Gastroesophageal sphincter (tissue), 4 donors: Measurements from ENCODE around the gene PRKAR2A. TPM values are rescaled to one million over a fixed set of nuclear protein-coding genes. Genes with fewer than 3 reads are reported as not detected.
"Not testable (repeated sequence)": the region's sequence is repeated elsewhere in the genome, so short reads cannot be mapped to it uniquely, and the experiment has no call there.

Source experiments
- ATAC-seq: fragments of 150-250 bp; one replicate; pipeline ENCODE4 v1.9.1; 2016; ENCODE audit warnings: mild to moderate bottlenecking, moderate library complexity
- H3K27ac ChIP-seq, 4 donors: fragments of 200-600 bp; sonication (generic) in 3 of 4; 1 replicate in 3 of 4; 2 replicates in 1 of 4; pipeline ENCODE4 v1.5.1; 2016 to 2019
- H3K27me3 ChIP-seq: fragments of 200-600 bp; sonication (generic); one replicate; pipeline ENCODE4 v1.5.1; 2019
- H3K36me3 ChIP-seq, 2 donors: fragments of 200-600 bp; sonication (generic); one replicate each; pipeline ENCODE4 v1.5.1; 2019; ENCODE audit warnings: control low read depth in 1 of 2
- H3K4me1 ChIP-seq, 3 donors: fragments of 200-600 bp; sonication (generic); 1 replicate in 2 of 3; 2 replicates in 1 of 3; pipeline ENCODE4 v1.5.1; 2016 to 2019; ENCODE audit warnings: control low read depth in 2 of 3
- H3K4me3 ChIP-seq, 2 donors: fragments of 200-600 bp; sonication (generic); one replicate each; pipeline ENCODE4 v1.5.1; 2019; ENCODE audit warnings: mild to moderate bottlenecking in 1 of 2, moderate library complexity in 1 of 2
- H3K9me3 ChIP-seq, 3 donors: fragments of 200-600 bp; sonication (generic); one replicate each; pipeline ENCODE4 v1.5.1; 2017 to 2019; ENCODE audit warnings: control low read depth in 2 of 3
- EP300 ChIP-seq: sonication (generic); formaldehyde crosslinking; IDR thresholded peaks from one replicate; pipeline ENCODE4 v1.6.1; 2017; ENCODE audit warnings: antibody characterized with exemption, mild to moderate bottlenecking
- POLR2A ChIP-seq, 2 donors: fragments of 450-650 bp; IDR thresholded peaks; one replicate each; pipeline ENCODE4 v1.6.1; 2017; ENCODE audit warnings: antibody characterized with exemption in 2 of 2, mild to moderate bottlenecking in 2 of 2, moderate library complexity in 1 of 2
- POLR2AphosphoS5 ChIP-seq: sonication (generic); formaldehyde crosslinking; IDR thresholded peaks from one replicate; pipeline ENCODE4 v1.6.1; 2017; ENCODE audit warnings: antibody characterized with exemption
- WGBS, 2 donors: methylation state at CpG; one replicate each; pipeline ENCODE4 v1.1.5; 2018; ENCODE audit warnings: low coverage in 1 of 2; 5-methylcytosine and 5-hydroxymethylcytosine counted together
- total RNA-seq, 4 donors: library from RNA; depleted of rRNA; stranded (reverse); fragments of >200 nt; gene quantifications; one replicate each; pipeline ENCODE4 v1.1.0, GENCODE V29; 2016
- TF ChIP-seq, protein P1 (sequence below), 4 experiments: fragments of 200-600 bp in 2 of 4; fragments of 450-650 bp in 2 of 4; sonication (generic) in 1 of 4; IDR thresholded peaks; one replicate each; pipeline ENCODE4 v1.5.1; 2017 to 2019; ENCODE audit warnings: antibody characterized with exemption in 4 of 4, mild to moderate bottlenecking in 2 of 4, moderate library complexity in 2 of 4

Gene PRKAR2A
- total RNA-seq, 4 donors from 2014 or later, result 33.7 to 45.0 (median 44.0) TPM

DNA sequence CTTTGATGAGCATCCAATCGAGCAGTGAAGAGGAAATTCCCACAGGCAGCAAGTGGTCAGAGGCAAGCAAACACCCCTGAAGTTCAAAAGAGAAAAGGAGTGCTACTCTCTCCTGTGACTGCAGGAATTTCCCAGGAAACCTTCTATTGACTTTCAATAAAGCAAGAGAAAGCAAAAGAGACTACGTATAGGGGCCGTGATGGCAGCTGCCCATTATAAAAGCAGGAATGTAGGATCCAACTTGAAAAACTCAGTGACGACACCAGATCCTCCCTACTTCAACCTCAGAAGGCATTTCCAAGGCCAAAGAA, 77.5 kb downstream of the PRKAR2A start:
- 82 to 89% methylated on average over 3 of the region's 4 CpGs for WGBS, 2 donors
- peaks cover 0 to 93% of the 10 kb centered on the region in 2 donors for H3K36me3 ChIP-seq

DNA sequence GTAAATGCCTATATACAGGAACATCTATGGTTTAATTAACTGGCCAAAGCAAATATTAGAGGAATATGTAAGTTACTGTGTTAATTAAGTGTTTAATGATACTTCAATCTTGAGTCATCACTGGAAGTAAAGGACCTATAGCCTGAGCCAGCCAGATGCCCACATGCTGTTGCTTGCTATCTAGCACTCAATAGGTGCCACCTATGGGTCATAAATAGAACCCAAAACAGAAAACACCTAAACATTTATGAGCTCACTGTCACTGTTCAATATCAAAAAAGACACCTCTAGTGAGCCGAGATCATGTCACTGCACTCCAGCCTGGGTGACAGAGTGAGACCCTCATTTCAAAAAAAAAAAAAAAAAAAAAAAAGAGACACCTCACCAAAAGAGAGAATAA, 82.3 kb downstream of the PRKAR2A start:
- Histone ChIP-seq H3K27ac (no peak overlapping the region), H3K36me3 (peaks cover 0 to 93% of the 10 kb centered on the region in 2 donors), H3K27me3 (no peaks in the 10 kb centered on the region), H3K9me3 (no peaks in the 10 kb centered on the region), H3K4me3 (no peak overlapping the region), H3K4me1 (no peaks in the 10 kb centered on the region)
- TF ChIP-seq POLR2AphosphoS5 (no peak), POLR2A (IDR thresholded peaks at IDR 0.05) (no peak), EP300 (no peak)
- TF ChIP-seq, protein P1, sequence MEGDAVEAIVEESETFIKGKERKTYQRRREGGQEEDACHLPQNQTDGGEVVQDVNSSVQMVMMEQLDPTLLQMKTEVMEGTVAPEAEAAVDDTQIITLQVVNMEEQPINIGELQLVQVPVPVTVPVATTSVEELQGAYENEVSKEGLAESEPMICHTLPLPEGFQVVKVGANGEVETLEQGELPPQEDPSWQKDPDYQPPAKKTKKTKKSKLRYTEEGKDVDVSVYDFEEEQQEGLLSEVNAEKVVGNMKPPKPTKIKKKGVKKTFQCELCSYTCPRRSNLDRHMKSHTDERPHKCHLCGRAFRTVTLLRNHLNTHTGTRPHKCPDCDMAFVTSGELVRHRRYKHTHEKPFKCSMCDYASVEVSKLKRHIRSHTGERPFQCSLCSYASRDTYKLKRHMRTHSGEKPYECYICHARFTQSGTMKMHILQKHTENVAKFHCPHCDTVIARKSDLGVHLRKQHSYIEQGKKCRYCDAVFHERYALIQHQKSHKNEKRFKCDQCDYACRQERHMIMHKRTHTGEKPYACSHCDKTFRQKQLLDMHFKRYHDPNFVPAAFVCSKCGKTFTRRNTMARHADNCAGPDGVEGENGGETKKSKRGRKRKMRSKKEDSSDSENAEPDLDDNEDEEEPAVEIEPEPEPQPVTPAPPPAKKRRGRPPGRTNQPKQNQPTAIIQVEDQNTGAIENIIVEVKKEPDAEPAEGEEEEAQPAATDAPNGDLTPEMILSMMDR (IDR thresholded peaks at IDR 0.05), result no peak
- WGBS, 2 donors, result 71% methylated on average over 1 of the region's 1 CpG; no CpG with 5 or more reads in 1 of the 2 donors
- no peak for ATAC-seq

More for the DNA sequence above, 77.5 kb downstream of the PRKAR2A start:
- H3K4me1 ChIP-seq, result no peaks in the 10 kb centered on the region
- no peak for ATAC-seq
- H3K4me3 ChIP-seq, result no peak overlapping the region
- no peaks in the 10 kb centered on the region for H3K9me3 ChIP-seq
- H3K27ac ChIP-seq, result no peak overlapping the region
- no peak for TF ChIP-seq POLR2A (IDR thresholded peaks at IDR 0.05)
- no peak for TF ChIP-seq POLR2AphosphoS5
- TF ChIP-seq EP300, result no peak
- TF ChIP-seq, protein P1 (IDR thresholded peaks at IDR 0.05), result no peak
- H3K27me3 ChIP-seq, result no peaks in the 10 kb centered on the region

DNA sequence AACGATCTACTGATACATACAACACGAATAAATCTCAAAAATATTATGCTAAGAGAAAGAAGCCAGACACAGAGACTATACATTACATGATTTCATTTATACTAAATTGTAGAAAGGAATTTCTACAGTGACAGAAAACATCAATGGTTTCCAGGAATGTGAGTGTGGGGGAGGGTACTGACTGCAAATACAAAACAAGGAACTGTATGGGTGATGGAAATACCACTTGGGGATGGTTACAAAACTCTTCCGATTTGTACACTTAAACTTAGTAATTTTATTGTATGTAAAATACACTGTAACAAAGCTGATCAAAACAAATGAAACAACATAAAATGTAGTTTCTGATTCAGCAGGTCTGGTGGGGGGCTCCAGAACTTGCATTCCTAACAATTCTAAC, 84.9 kb downstream of the PRKAR2A start:
- WGBS, 2 donors, result 52 to 55% methylated on average over 3 of the region's 3 CpGs

DNA sequence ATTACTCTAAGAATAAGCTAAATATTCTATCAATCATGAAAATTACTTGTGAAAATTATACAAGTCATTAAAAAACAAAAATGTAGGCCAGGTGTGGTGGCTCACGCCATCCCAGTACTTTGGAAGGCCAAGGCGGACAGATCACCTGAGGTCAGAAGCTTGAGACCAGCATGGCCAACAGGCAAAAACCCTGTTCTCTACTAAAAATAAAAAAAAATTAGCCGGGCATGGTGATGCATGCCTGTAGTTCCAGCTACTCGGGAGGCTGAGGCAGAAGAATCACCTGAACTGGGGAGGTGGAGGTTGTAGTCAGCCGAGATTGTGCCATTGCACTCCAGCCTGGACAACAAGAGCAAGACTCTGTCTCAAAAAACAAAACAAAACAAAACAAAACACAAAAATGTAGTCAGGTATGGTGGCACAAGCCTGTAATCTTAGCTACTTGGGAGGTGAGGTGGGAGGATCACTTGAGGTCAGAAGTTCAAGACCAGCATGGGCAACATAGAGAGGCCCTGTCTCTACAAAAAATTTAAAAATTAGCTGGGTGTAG, 87.6 kb downstream of the PRKAR2A start:
- H3K27ac ChIP-seq, H3K4me3 ChIP-seq, ATAC-seq, H3K4me1 ChIP-seq, H3K9me3 ChIP-seq, H3K27me3 ChIP-seq: not testable (repeated sequence)
- WGBS, 2 donors, result 82 to 86% methylated on average over 5 of the region's 5 CpGs
- H3K36me3 ChIP-seq, result peaks cover 0 to 99% of the 10 kb centered on the region in 2 donors

More for the DNA sequence above, 84.9 kb downstream of the PRKAR2A start:
- Histone ChIP-seq H3K4me1 (no peaks in the 10 kb centered on the region), H3K27ac (no peak overlapping the region), H3K36me3 (peaks cover 0 to 93% of the 10 kb centered on the region in 2 donors), H3K4me3 (no peak overlapping the region), H3K27me3 (no peaks in the 10 kb centered on the region), H3K9me3 (no peaks in the 10 kb centered on the region)
- no peak for ATAC-seq
- TF ChIP-seq POLR2A (IDR thresholded peaks at IDR 0.05), result no peak
- TF ChIP-seq, protein P1 (IDR thresholded peaks at IDR 0.05), result no peak

DNA sequence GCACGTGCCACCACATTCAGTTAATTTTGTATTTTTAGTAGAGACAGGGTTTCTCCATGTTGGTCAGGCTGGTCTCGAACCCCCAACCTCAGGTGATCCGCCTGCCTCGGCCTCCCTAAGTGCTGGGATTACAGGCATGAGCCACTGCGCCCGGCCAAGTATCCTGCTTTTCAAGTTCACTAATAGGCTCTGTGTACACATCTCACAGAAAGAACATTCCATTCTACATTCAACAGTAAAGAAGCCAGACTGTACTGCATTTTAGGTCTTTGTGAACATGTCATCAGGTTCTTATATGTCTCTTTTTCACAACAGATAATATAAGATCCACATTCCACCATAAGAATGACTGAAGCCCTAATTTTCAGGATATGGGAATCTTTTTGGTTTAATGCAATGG, 88.1 kb downstream of the PRKAR2A start:
- peaks cover 0 to 99% of the 10 kb centered on the region in 2 donors for H3K36me3 ChIP-seq
- H3K4me3 ChIP-seq, H3K27ac ChIP-seq, ATAC-seq, H3K4me1 ChIP-seq, H3K9me3 ChIP-seq, H3K27me3 ChIP-seq: not testable (repeated sequence)
- 90% methylated on average over 6 of the region's 6 CpGs; no CpG with 5 or more reads in 1 of the 2 donors for WGBS, 2 donors

DNA sequence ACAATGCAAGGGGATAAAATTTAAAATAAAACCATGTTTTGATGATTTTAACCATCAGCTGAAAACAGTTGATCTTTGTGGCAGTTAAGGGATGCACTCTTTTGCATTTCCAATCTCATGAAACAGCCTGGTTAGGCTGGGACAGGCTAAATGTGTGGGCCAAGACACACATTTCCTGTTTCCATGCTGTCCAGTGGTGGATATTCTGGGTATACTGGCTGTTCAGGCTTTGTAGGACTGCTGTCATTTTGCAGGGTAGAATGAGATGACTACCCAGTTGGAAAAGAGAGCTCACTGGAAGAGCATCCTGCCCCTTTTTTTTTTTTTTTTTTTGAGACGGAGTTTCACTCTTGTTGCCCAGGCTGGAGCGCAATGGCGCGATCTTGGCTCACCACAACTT, 88.6 kb downstream of the PRKAR2A start:
- H3K4me1 ChIP-seq, result no peaks in the 10 kb centered on the region
- H3K4me3 ChIP-seq, result no peak overlapping the region
- peaks cover 0 to 99% of the 10 kb centered on the region in 2 donors for H3K36me3 ChIP-seq
- H3K27ac ChIP-seq, result no peak overlapping the region
- H3K9me3 ChIP-seq, result no peaks in the 10 kb centered on the region
- no peaks in the 10 kb centered on the region for H3K27me3 ChIP-seq
- ATAC-seq, result no peak
- 90% methylated on average over 2 of the region's 4 CpGs; no CpG with 5 or more reads in 1 of the 2 donors for WGBS, 2 donors
- TF ChIP-seq, protein P1 (IDR thresholded peaks at IDR 0.05), result no peak
- TF ChIP-seq POLR2AphosphoS5 (no peak), POLR2A (IDR thresholded peaks at IDR 0.05) (no peak), EP300 (no peak)
